ENCODE measurements around the gene GJD4. TPM values are rescaled to one million over a fixed set of nuclear protein-coding genes. Genes with fewer than 3 reads are reported as not detected.

Gene GJD4
- total RNA-seq, 2 experiments from 2014 or later = not detected

- H3K27ac ChIP-seq (ENCODE audit: low read depth, low read length, poor library complexity, severe bottlenecking) = peak overlapping the region; percentile 25
- DNase-seq (ENCODE audit: low spot score) = peak; percentile 62
- H3K9me2 ChIP-seq (ENCODE audit: insufficient read depth, low read length) = no peaks in the 10 kb centered on the region
- peak overlapping the region; percentile 28 for H3K4me2 ChIP-seq (ENCODE audit: low read length)
- TF ChIP-seq, protein P1, sequence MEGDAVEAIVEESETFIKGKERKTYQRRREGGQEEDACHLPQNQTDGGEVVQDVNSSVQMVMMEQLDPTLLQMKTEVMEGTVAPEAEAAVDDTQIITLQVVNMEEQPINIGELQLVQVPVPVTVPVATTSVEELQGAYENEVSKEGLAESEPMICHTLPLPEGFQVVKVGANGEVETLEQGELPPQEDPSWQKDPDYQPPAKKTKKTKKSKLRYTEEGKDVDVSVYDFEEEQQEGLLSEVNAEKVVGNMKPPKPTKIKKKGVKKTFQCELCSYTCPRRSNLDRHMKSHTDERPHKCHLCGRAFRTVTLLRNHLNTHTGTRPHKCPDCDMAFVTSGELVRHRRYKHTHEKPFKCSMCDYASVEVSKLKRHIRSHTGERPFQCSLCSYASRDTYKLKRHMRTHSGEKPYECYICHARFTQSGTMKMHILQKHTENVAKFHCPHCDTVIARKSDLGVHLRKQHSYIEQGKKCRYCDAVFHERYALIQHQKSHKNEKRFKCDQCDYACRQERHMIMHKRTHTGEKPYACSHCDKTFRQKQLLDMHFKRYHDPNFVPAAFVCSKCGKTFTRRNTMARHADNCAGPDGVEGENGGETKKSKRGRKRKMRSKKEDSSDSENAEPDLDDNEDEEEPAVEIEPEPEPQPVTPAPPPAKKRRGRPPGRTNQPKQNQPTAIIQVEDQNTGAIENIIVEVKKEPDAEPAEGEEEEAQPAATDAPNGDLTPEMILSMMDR (conservative IDR thresholded peaks at IDR 0.05; ENCODE audit: low read length) = no peak
- TF ChIP-seq EZH2phosphoT487 (IDR thresholded peaks at IDR 0.05; ENCODE audit: borderline replicate concordance, low read depth, low read length) = no peak
- no peaks in the 10 kb centered on the region for H3K9me3 ChIP-seq (ENCODE audit: low read length)
- H3K36me3 ChIP-seq (ENCODE audit: insufficient read depth, low read length) = peaks cover 7% of the 10 kb centered on the region; the same call in 1 of the 2 replicates
- no TSS peak for BruUV-seq (replicated peaks)
- no peaks in the 10 kb centered on the region for H4K20me1 ChIP-seq (ENCODE audit: insufficient read depth, low read length)
- intact Hi-C loops (cut with micrococcal nuclease; ENCODE audit: unreplicated experiment) = loop anchor here (10.0 kb wide), 1 partner anchor 230 kb away; the partner anchor contains the start of gene CCNY
- POLR2A ChIA-PET = interaction anchor here (0.6 to 1.9 kb wide), 5 partner anchors 8 to 183 kb away, joined by 4 to 5 read pairs (median 4); no protein-coding TSS in a partner anchor
- peaks cover 18% of the 10 kb centered on the region for H3K4me1 ChIP-seq (ENCODE audit: insufficient read depth, low read length, poor library complexity, severe bottlenecking)
- CTCF ChIA-PET (ENCODE audit: unreplicated experiment) = interaction anchor here (2.2 kb wide), 1 partner anchor 71 kb away, joined by 7 read pairs; no protein-coding TSS in a partner anchor
- H3K4me3 ChIP-seq (ENCODE audit: low read depth, low read length, poor library complexity, severe bottlenecking) = no peak overlapping the region
- H3K79me2 ChIP-seq (ENCODE audit: insufficient read depth, low read depth, low read length) = no peaks in the 10 kb centered on the region
- peak overlapping the region; percentile 11; the same call in 1 of the 2 replicates for H2AFZ ChIP-seq (ENCODE audit: low read length)
Observed at GRCh38 chr10:35564341-35564968, 40.7 kb upstream of the GJD4 start.

DNA sequence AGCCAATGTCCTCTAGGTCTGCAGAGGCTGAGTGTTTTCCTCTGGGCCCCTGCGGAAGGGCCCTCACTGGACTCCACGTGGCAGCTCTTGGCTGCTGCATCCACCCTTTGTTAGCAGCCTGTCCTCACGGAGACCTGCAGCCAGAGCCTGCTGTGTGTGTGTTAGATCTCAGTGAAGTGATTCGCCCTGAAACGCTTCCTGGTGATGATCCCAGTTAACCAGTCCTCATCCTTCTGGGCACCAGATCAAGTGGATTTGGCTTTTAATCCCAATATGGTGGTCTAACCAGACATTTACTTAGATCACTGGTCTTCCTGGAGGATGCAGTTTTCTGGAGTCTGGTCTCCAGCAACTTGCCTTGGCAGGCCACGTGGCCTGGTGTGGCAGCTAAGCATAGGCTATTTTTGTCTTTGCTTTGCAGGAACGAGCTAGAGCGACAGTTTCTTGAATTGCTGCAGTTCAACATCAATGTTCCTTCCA, 39.5 kb upstream of the GJD4 start:
- no peak overlapping the region for H3K4me3 ChIP-seq (ENCODE audit: low read depth, low read length, poor library complexity, severe bottlenecking)
- ChIA-PET CTCF (ENCODE audit: unreplicated experiment) (no interaction called here), POLR2A (interaction anchor here (1.3 to 1.9 kb wide), 2 partner anchors 10 to 65 kb away, joined by 3 to 5 read pairs; no protein-coding TSS in a partner anchor)
- no TSS peak for BruUV-seq (replicated peaks)
- no peak overlapping the region for H2AFZ ChIP-seq (ENCODE audit: low read length)
- H3K27ac ChIP-seq (ENCODE audit: low read depth, low read length, poor library complexity, severe bottlenecking) = no peak overlapping the region
- DNase-seq (ENCODE audit: low spot score) = no peak
- H3K4me1 ChIP-seq (ENCODE audit: insufficient read depth, low read length, poor library complexity, severe bottlenecking) = peaks cover 18% of the 10 kb centered on the region
- no peak overlapping the region for H3K4me2 ChIP-seq (ENCODE audit: low read length)
- intact Hi-C loops (cut with micrococcal nuclease; ENCODE audit: unreplicated experiment) = loop anchor here (10.0 kb wide), 1 partner anchor 231 kb away; the partner anchor contains the start of gene CCNY
- no peaks in the 10 kb centered on the region for H3K79me2 ChIP-seq (ENCODE audit: insufficient read depth, low read depth, low read length)
- H3K9me2 ChIP-seq (ENCODE audit: insufficient read depth, low read length) = no peaks in the 10 kb centered on the region
- H3K9me3 ChIP-seq (ENCODE audit: low read length) = no peaks in the 10 kb centered on the region
- H3K36me3 ChIP-seq (ENCODE audit: insufficient read depth, low read length) = peaks cover 7% of the 10 kb centered on the region; the same call in 1 of the 2 replicates
- no peaks in the 10 kb centered on the region for H4K20me1 ChIP-seq (ENCODE audit: insufficient read depth, low read length)
- TF ChIP-seq, protein P1 (conservative IDR thresholded peaks at IDR 0.05; ENCODE audit: low read length) = no peak
- TF ChIP-seq EZH2phosphoT487 (IDR thresholded peaks at IDR 0.05; ENCODE audit: borderline replicate concordance, low read depth, low read length) = no peak

GRCh38 chr10:35567951-35568350, 37.2 kb upstream of the GJD4 start:
- Histone ChIP-seq H2AFZ (ENCODE audit: low read length) (no peak overlapping the region), H3K79me2 (ENCODE audit: insufficient read depth, low read depth, low read length) (no peaks in the 10 kb centered on the region), H3K4me2 (ENCODE audit: low read length) (no peak overlapping the region), H3K36me3 (ENCODE audit: insufficient read depth, low read length) (peaks cover 7% of the 10 kb centered on the region; the same call in 1 of the 2 replicates), H3K27ac (ENCODE audit: low read depth, low read length, poor library complexity, severe bottlenecking) (no peak overlapping the region), H3K4me3 (ENCODE audit: low read depth, low read length, poor library complexity, severe bottlenecking) (no peak overlapping the region), H3K9me2 (ENCODE audit: insufficient read depth, low read length) (no peaks in the 10 kb centered on the region), H3K9me3 (ENCODE audit: low read length) (no peaks in the 10 kb centered on the region), H3K4me1 (ENCODE audit: insufficient read depth, low read length, poor library complexity, severe bottlenecking) (peaks cover 18% of the 10 kb centered on the region), H4K20me1 (ENCODE audit: insufficient read depth, low read length) (no peaks in the 10 kb centered on the region)
- no peak for TF ChIP-seq EZH2phosphoT487 (IDR thresholded peaks at IDR 0.05; ENCODE audit: borderline replicate concordance, low read depth, low read length)
- TF ChIP-seq, protein P1 (conservative IDR thresholded peaks at IDR 0.05; ENCODE audit: low read length) = no peak
- POLR2A ChIA-PET = no interaction called here
- CTCF ChIA-PET (ENCODE audit: unreplicated experiment) = no interaction called here
- no peak for DNase-seq (ENCODE audit: low spot score)
- BruUV-seq (replicated peaks) = no TSS peak
- intact Hi-C loops (cut with micrococcal nuclease; ENCODE audit: unreplicated experiment) = loop anchor here (10.0 kb wide), 1 partner anchor 233 kb away; the partner anchor contains the start of gene CCNY
